ENCODE measurements around the gene LACC1. TPM values are rescaled to one million over a fixed set of nuclear protein-coding genes. Genes with fewer than 3 reads are reported as not detected.

Gene LACC1
- polyA plus RNA-seq, 1 of the 3 experiments (the other 2 are of a cell fraction) = 4.2 TPM

DNA sequence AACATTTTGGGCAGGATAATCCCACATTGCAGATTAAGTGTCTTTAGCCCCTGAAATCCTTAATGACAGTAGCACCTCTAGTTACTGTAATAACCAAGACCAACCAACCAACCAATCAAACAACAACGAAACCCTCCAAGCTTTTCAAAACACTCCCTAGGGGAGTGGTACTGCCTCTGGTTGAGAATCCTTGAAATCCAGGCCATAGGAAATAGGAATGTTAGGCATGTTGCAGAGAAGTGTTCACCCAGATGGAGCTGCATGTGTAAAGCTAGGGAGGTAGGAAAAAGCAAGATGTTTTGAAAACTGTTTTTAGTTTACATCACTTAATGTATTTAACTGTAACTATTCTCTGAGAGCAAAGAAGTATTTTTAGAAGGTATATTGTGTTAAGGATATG lies 4.5 kb downstream of the LACC1 start:
- no peak overlapping the region for H3K4me3 ChIP-seq (ENCODE audit: low read depth in 2 of 2, low read length in 1 of 2)
- no peak overlapping the region for H3K27ac ChIP-seq (ENCODE audit: low read depth in 2 of 2, low read length in 1 of 2)

More for the DNA sequence above, 4.5 kb downstream of the LACC1 start:
- ChIA-PET CTCF (interaction anchor here (0.7 kb wide), 1 partner anchor 21 kb away, joined by 4 read pairs; no protein-coding TSS in a partner anchor), POLR2A (no interaction called here)
- DNase-seq = no peak
- no peak overlapping the region for H2AFZ ChIP-seq (ENCODE audit: low read depth)
- no peak overlapping the region for H3K9ac ChIP-seq
- peaks cover 0 to 3% of the 10 kb centered on the region in 2 experiments; a peak in 2 of 4 replicates for H3K4me1 ChIP-seq (ENCODE audit: control insufficient read depth in 1 of 2, insufficient read depth in 2 of 2, low read depth in 1 of 2, low read length in 1 of 2)
- TF ChIP-seq, protein P1, sequence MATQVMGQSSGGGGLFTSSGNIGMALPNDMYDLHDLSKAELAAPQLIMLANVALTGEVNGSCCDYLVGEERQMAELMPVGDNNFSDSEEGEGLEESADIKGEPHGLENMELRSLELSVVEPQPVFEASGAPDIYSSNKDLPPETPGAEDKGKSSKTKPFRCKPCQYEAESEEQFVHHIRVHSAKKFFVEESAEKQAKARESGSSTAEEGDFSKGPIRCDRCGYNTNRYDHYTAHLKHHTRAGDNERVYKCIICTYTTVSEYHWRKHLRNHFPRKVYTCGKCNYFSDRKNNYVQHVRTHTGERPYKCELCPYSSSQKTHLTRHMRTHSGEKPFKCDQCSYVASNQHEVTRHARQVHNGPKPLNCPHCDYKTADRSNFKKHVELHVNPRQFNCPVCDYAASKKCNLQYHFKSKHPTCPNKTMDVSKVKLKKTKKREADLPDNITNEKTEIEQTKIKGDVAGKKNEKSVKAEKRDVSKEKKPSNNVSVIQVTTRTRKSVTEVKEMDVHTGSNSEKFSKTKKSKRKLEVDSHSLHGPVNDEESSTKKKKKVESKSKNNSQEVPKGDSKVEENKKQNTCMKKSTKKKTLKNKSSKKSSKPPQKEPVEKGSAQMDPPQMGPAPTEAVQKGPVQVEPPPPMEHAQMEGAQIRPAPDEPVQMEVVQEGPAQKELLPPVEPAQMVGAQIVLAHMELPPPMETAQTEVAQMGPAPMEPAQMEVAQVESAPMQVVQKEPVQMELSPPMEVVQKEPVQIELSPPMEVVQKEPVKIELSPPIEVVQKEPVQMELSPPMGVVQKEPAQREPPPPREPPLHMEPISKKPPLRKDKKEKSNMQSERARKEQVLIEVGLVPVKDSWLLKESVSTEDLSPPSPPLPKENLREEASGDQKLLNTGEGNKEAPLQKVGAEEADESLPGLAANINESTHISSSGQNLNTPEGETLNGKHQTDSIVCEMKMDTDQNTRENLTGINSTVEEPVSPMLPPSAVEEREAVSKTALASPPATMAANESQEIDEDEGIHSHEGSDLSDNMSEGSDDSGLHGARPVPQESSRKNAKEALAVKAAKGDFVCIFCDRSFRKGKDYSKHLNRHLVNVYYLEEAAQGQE (IDR thresholded peaks at IDR 0.05; ENCODE audit: low read depth, low read length) = no peak
- TF ChIP-seq JUND (IDR thresholded peaks at IDR 0.05) (no peak), TEAD4 (IDR thresholded peaks at IDR 0.05; ENCODE audit: borderline replicate concordance, insufficient read depth) (no peak), MEF2A (IDR thresholded peaks at IDR 0.05; ENCODE audit: borderline replicate concordance, low read depth) (no peak), RCOR1 (IDR thresholded peaks at IDR 0.05; ENCODE audit: low read length) (no peak), FOXJ3 (CRISPR knock-in tag; IDR thresholded peaks at IDR 0.05) (no peak), SIN3A (IDR thresholded peaks at IDR 0.05; ENCODE audit: borderline replicate concordance, low read depth, low read length) (no peak), FOXM1 (IDR thresholded peaks at IDR 0.05; ENCODE audit: low read depth) (no peak), EP300 (IDR thresholded peaks at IDR 0.05; ENCODE audit: borderline replicate concordance in 1 of 2, low read depth in 1 of 2, low read length in 1 of 2) (no peak), RAD21 (IDR thresholded peaks at IDR 0.05; ENCODE audit: low read length) (no peak), YY1 (IDR thresholded peaks at IDR 0.05; ENCODE audit: low read depth) (no peak), FOSL2 (IDR thresholded peaks at IDR 0.05; ENCODE audit: borderline replicate concordance, low read depth) (no peak), GABPA (IDR thresholded peaks at IDR 0.05; ENCODE audit: low read depth) (no peak), ELF1 (IDR thresholded peaks at IDR 0.05) (no peak), NFIC (IDR thresholded peaks at IDR 0.05; ENCODE audit: borderline replicate concordance) (no peak), RXRA (IDR thresholded peaks at IDR 0.05; ENCODE audit: borderline replicate concordance, low read depth) (no peak)
- TF ChIP-seq, protein P2, sequence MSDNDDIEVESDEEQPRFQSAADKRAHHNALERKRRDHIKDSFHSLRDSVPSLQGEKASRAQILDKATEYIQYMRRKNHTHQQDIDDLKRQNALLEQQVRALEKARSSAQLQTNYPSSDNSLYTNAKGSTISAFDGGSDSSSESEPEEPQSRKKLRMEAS (IDR thresholded peaks at IDR 0.05; ENCODE audit: low read depth) = no peak
- TF ChIP-seq, protein P3, sequence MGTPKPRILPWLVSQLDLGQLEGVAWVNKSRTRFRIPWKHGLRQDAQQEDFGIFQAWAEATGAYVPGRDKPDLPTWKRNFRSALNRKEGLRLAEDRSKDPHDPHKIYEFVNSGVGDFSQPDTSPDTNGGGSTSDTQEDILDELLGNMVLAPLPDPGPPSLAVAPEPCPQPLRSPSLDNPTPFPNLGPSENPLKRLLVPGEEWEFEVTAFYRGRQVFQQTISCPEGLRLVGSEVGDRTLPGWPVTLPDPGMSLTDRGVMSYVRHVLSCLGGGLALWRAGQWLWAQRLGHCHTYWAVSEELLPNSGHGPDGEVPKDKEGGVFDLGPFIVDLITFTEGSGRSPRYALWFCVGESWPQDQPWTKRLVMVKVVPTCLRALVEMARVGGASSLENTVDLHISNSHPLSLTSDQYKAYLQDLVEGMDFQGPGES (IDR thresholded peaks at IDR 0.05; ENCODE audit: low read depth, low read length) = no peak
- TF ChIP-seq, protein P4, sequence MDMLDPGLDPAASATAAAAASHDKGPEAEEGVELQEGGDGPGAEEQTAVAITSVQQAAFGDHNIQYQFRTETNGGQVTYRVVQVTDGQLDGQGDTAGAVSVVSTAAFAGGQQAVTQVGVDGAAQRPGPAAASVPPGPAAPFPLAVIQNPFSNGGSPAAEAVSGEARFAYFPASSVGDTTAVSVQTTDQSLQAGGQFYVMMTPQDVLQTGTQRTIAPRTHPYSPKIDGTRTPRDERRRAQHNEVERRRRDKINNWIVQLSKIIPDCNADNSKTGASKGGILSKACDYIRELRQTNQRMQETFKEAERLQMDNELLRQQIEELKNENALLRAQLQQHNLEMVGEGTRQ (IDR thresholded peaks at IDR 0.05; ENCODE audit: borderline replicate concordance, low read depth, low read length) = no peak
- TF ChIP-seq, protein P5, sequence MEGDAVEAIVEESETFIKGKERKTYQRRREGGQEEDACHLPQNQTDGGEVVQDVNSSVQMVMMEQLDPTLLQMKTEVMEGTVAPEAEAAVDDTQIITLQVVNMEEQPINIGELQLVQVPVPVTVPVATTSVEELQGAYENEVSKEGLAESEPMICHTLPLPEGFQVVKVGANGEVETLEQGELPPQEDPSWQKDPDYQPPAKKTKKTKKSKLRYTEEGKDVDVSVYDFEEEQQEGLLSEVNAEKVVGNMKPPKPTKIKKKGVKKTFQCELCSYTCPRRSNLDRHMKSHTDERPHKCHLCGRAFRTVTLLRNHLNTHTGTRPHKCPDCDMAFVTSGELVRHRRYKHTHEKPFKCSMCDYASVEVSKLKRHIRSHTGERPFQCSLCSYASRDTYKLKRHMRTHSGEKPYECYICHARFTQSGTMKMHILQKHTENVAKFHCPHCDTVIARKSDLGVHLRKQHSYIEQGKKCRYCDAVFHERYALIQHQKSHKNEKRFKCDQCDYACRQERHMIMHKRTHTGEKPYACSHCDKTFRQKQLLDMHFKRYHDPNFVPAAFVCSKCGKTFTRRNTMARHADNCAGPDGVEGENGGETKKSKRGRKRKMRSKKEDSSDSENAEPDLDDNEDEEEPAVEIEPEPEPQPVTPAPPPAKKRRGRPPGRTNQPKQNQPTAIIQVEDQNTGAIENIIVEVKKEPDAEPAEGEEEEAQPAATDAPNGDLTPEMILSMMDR (IDR thresholded peaks at IDR 0.05) = no peak
- WGBS (ENCODE audit: low lambda C conversion rate) = 100% methylated on average over 1 of the region's 1 CpG
- no peaks in the 10 kb centered on the region for H3K9me3 ChIP-seq
- H3K79me2 ChIP-seq (ENCODE audit: insufficient read depth) = peaks cover 3% of the 10 kb centered on the region; the same call in 1 of the 2 replicates
- H3K9me2 ChIP-seq = no peaks in the 10 kb centered on the region
- no peaks in the 10 kb centered on the region for H3F3A ChIP-seq (replicated peaks; ENCODE audit: insufficient read depth)
- peaks cover 0 to 42% of the 10 kb centered on the region in 2 experiments for H3K36me3 ChIP-seq (replicated peaks in 1 of 2; ENCODE audit: control insufficient read depth in 1 of 2, insufficient read depth in 2 of 2, low read length in 1 of 2)
- no peaks in the 10 kb centered on the region for H4K20me1 ChIP-seq (ENCODE audit: insufficient read depth)
- H3K27me3 ChIP-seq (ENCODE audit: insufficient read depth) = no peaks in the 10 kb centered on the region
- H3K4me2 ChIP-seq = no peak overlapping the region
